ENCODE data around the gene LBHD2. TPM values are rescaled to one million over a fixed set of nuclear protein-coding genes. Genes with fewer than 3 reads are reported as not detected.
"Not testable (repeated sequence)": the region's sequence is repeated elsewhere in the genome, so short reads cannot be mapped to it uniquely, and the experiment has no call there.

The LBHD2 gene
- not detected for polyA plus RNA-seq (ENCODE audit: insufficient read length in 4 of 4)

- DNase-seq (ENCODE audit: low read depth in 4 of 4, low spot score in 3 of 4): no peak
These were observed at the start of gene LBHD2 for GRCh38 chr14:103084021-103084919. LBHD2 (plus strand) TSS chr14:103084210; CDS start chr14:103086013, 1,803 bp downstream.

GRCh38 chr14:103041464-103041863, 42.5 kb upstream of the LBHD2 start:
- DNase-seq (ENCODE audit: low read depth in 4 of 4, low spot score in 3 of 4): no peak

GRCh38 chr14:103043257-103044015, 40.6 kb upstream of the LBHD2 start:
- DNase-seq (ENCODE audit: low read depth in 4 of 4, low spot score in 3 of 4): no peak

- DNase-seq (ENCODE audit: low read depth in 4 of 4, low spot score in 3 of 4): no peak
These were observed 38.6 kb upstream of the LBHD2 start for GRCh38 chr14:103045371-103045869.

GRCh38 chr14:103047453-103047852, 36.6 kb upstream of the LBHD2 start:
- not testable (repeated sequence) for DNase-seq (ENCODE audit: low read depth in 4 of 4, low spot score in 3 of 4)

GRCh38 chr14:103050935-103051334, 33.1 kb upstream of the LBHD2 start:
- DNase-seq (ENCODE audit: low read depth in 4 of 4, low spot score in 3 of 4): no peak

GRCh38 chr14:103052407-103052806, 31.6 kb upstream of the LBHD2 start:
- DNase-seq (ENCODE audit: low read depth in 4 of 4, low spot score in 3 of 4): no peak

- no peak for DNase-seq (ENCODE audit: low read depth in 4 of 4, low spot score in 3 of 4)
These were observed 28.3 kb upstream of the LBHD2 start for GRCh38 chr14:103055695-103056094.

GRCh38 chr14:103056322-103057027, 27.5 kb upstream of the LBHD2 start:
- peak in 2 of 4 donors; percentile 58 to 63 for DNase-seq (ENCODE audit: low read depth in 4 of 4, low spot score in 3 of 4)

- DNase-seq (ENCODE audit: low read depth in 4 of 4, low spot score in 3 of 4): no peak
These were observed 27.0 kb upstream of the LBHD2 start for GRCh38 chr14:103057028-103057371.

- DNase-seq (ENCODE audit: low read depth in 4 of 4, low spot score in 3 of 4): peak; percentile 75 to 84 (median 82)
These were observed 26.4 kb upstream of the LBHD2 start, which contains the start of gene CDC42BPB for GRCh38 chr14:103057372-103058163. CDC42BPB (minus strand) TSS chr14:103057549; CDS start chr14:103057173, 376 bp downstream.

GRCh38 chr14:103058164-103059055, 25.6 kb upstream of the LBHD2 start:
- DNase-seq (ENCODE audit: low read depth in 4 of 4, low spot score in 3 of 4): no peak

- DNase-seq (ENCODE audit: low read depth in 4 of 4, low spot score in 3 of 4): no peak
These were observed 24.5 kb upstream of the LBHD2 start for GRCh38 chr14:103059556-103059955.

GRCh38 chr14:103061482-103061976, 22.5 kb upstream of the LBHD2 start:
- no peak for DNase-seq (ENCODE audit: low read depth in 4 of 4, low spot score in 3 of 4)

GRCh38 chr14:103064436-103064835, 19.6 kb upstream of the LBHD2 start:
- DNase-seq (ENCODE audit: low read depth in 4 of 4, low spot score in 3 of 4): no peak

- no peak for DNase-seq (ENCODE audit: low read depth in 4 of 4, low spot score in 3 of 4)
These were observed 19.0 kb upstream of the LBHD2 start for GRCh38 chr14:103064978-103065377.

GRCh38 chr14:103065861-103066260, 18.1 kb upstream of the LBHD2 start:
- DNase-seq (ENCODE audit: low read depth in 4 of 4, low spot score in 3 of 4): no peak

GRCh38 chr14:103066399-103066798, 17.6 kb upstream of the LBHD2 start:
- no peak for DNase-seq (ENCODE audit: low read depth in 4 of 4, low spot score in 3 of 4)

Measured in right renal pelvis (tissue), 4 donors.